Brain pericyte (primary cell): ENCODE measurements around the gene ISCA1.
"Not testable (repeated sequence)": the region's sequence is repeated elsewhere in the genome, so short reads cannot be mapped to it uniquely, and the experiment has no call there.

Source experiments
- DNase-seq: peaks from one replicate; pipeline ENCODE4 v3.0.0-alpha.2; 2012; ENCODE audit warnings: low read depth, low spot score

Gene ISCA1

GRCh38 chr9:86282077-86282978 lies at the start of gene ISCA1:
Gene ISCA1 (minus strand): TSS chr9:86282538. CDS start chr9:86282458, 80 bp downstream.
- DNase-seq, result peak; percentile 74

- DNase-seq, result no peak
These were observed 47.8 kb upstream of the ISCA1 start for GRCh38 chr9:86330186-86330585.

GRCh38 chr9:86329649-86330048 lies 47.3 kb upstream of the ISCA1 start:
- DNase-seq, result no peak

GRCh38 chr9:86328156-86328555 lies 45.8 kb upstream of the ISCA1 start:
- DNase-seq, result no peak

- DNase-seq, result no peak
These were observed 44.2 kb upstream of the ISCA1 start for GRCh38 chr9:86326536-86326935.

- DNase-seq, result no peak
These were observed 42.6 kb upstream of the ISCA1 start for GRCh38 chr9:86324901-86325300.

- no peak for DNase-seq
These were observed 42.0 kb upstream of the ISCA1 start for GRCh38 chr9:86324308-86324707.

- no peak for DNase-seq
These were observed 40.8 kb upstream of the ISCA1 start for GRCh38 chr9:86322973-86323644.

- no peak for DNase-seq
These were observed 39.0 kb upstream of the ISCA1 start for GRCh38 chr9:86321373-86321772.

GRCh38 chr9:86318187-86318586 lies 35.8 kb upstream of the ISCA1 start:
- DNase-seq, result no peak

- DNase-seq, result no peak
These were observed 32.7 kb upstream of the ISCA1 start for GRCh38 chr9:86315078-86315477.

GRCh38 chr9:86312959-86313358 lies 30.6 kb upstream of the ISCA1 start:
- DNase-seq, result not testable (repeated sequence)

- DNase-seq, result no peak
These were observed 26.3 kb upstream of the ISCA1 start for GRCh38 chr9:86308687-86309086.

GRCh38 chr9:86304236-86304730 lies 21.9 kb upstream of the ISCA1 start:
- no peak for DNase-seq

- DNase-seq, result no peak
These were observed 21.1 kb upstream of the ISCA1 start for GRCh38 chr9:86303316-86303975.

- no peak for DNase-seq
These were observed 19.3 kb upstream of the ISCA1 start for GRCh38 chr9:86301686-86302085.

- no peak for DNase-seq
These were observed 18.4 kb upstream of the ISCA1 start for GRCh38 chr9:86300701-86301100.

GRCh38 chr9:86298873-86299272 lies 16.5 kb upstream of the ISCA1 start:
- DNase-seq, result no peak

- not testable (repeated sequence) for DNase-seq
These were observed 8.0 kb upstream of the ISCA1 start for GRCh38 chr9:86290341-86290740.

GRCh38 chr9:86288499-86289198 lies 6.3 kb upstream of the ISCA1 start:
- no peak for DNase-seq

GRCh38 chr9:86287013-86287412 lies 4.7 kb upstream of the ISCA1 start:
- no peak for DNase-seq

GRCh38 chr9:86286278-86286677 lies 3.9 kb upstream of the ISCA1 start:
- no peak for DNase-seq
